NCI-H2196 treated with DMSO at 0.1 percent for 48 hours (cell line): ENCODE results near the gene CT45A1.
"Not testable (repeated sequence)": the region's sequence is repeated elsewhere in the genome, so short reads cannot be mapped to it uniquely, and the experiment has no call there.

ENCODE experiments used
- DNase-seq: peaks from one replicate; lab custom pipeline; 2025; ENCODE audit not compliant: unreplicated experiment; lab: John Stamatoyannopoulos, UW

The CT45A1 gene

GRCh38 chrX:135713183-135713689 is at the start of gene CT45A1:
Gene CT45A1, plus strand, starts transcription at chrX:135713639. Its CDS starts 5,302 bp downstream, at chrX:135718941.
- not testable (repeated sequence) for DNase-seq

DNA sequence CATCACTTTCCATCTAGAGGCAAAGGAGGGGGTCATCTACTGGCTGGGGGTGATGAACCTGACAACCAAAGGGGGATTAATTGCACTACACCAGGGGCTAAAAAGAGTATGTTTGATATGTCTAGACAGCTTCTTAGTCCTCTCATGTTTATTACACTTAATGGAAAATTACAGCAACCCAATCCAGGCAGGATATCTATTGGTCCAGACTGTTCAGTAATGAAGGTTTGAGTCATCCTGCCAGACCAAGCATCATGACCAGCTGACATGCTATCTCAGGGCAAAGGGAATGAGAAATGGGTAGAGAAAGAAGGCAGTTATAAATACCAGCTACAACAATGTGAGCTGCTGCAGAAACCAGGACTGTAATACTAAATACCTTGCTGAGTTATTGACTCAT is 40.5 kb upstream of the CT45A1 start:
- DNase-seq, result not testable (repeated sequence)

DNA sequence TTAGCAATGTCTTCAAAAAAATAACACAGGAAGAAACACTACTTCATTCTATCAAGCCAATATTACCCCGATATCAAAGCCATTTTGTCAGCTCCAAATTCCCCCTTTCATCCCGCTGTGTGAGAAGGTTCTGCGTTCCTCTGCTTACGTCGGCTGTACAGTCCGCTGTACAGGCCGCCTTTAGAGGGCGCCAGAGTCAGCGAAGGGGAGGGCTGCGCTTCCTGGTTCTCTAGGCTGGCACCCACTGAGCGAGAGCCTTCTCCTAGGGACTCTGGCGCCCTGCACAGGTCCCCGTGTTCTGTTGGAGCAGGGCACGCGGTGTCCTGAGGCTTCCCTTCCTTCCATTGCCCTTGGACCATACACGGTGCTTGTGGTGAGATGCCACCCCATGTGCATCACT is 25.3 kb upstream of the CT45A1 start:
- no peak for DNase-seq

DNA sequence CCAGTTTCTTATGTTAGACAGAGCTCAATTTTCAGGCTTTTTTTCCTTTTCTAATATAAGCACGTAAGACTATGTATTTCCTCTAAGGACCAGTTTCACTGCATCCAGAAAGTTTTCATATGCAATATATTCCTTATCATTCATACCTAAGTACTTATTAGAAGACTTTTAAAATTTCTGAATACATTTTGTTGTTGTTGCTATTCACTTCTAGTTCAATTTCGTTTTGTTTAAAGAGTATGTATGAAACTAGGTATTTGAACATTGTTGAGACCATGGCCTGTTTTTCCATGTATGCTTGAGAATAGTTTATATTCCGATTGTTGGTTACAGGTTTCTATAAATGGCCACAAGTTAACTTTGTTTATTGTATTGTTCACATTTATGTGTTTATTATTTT is 18.0 kb upstream of the CT45A1 start:
- no peak for DNase-seq

DNA sequence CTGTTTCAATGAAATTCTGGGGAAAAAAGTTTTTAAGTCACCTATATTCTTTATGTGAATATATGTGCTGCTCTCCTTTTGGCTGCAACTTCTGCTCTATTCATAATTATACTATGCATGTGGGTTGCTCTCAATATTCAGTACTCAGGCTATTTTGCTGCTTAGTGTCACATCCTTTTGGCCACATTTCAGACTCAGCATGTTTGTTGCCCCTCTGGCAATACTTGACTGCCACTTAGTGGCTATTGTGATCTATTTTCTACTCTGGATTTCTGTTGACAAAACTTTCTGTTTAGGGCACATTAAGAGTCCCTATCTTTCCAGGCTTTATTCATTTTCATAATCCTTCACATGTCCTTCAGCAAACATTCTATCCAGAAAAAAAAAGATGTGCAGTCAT is 15.8 kb upstream of the CT45A1 start:
- no peak for DNase-seq

GRCh38 chrX:135698924-135699323 is 14.5 kb upstream of the CT45A1 start:
- no peak for DNase-seq

- DNase-seq, result no peak
Observed at GRCh38 chrX:135707880-135708279, 5.6 kb upstream of the CT45A1 start.

- DNase-seq, result no peak
Observed at GRCh38 chrX:135713795-135714194, 356 bp downstream of the CT45A1 start.

DNA sequence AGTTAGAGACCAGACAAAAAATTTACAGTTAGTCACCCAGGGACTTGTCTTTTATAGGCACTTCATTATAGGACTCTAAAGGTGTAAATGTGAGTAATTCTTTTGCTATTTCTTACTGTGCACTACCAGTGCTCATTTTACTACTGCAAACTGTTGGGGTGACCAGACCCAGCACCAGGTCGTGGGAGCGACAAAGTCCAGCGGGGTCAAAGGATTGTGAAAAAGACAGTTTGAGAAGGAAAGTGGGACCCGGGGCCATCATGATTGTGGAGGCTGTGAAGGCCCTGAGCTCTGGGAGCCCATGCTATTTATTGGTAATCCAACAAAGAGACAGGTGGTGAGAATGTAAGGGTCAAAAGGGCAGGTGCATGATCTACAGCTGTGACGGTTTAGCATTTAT is 21.2 kb downstream of the CT45A1 start:
- DNase-seq, result not testable (repeated sequence)

DNA sequence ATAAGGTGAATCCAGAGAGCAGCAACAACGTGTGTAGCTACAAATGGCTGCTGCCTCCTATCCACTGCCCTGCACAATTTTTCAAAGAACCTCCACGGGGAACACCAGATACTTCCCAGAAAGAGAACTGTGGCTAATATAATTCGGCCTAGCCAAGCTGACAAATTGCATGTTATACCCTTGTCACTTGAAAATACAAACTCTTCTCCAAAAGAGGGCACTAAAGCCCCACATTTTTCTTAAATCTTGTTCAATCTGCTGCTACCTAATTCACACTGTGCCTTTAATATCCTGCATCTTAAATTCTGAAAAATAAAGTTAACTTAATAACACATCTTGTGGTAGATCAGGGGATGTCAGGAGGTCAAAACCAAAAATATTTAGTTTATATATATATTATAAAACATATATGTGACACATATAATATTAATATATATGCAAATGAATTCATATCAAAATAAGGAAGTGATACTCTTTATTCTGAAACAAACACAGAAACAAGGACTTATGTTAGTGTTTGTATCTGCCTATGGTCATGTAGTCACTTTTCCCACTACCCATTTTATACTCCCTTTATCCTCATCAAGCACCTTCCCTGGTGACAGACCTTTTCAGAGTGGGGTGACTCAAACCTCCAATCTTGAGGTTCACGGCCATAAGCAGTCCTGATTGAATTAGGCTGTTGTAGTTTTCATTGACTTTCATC is 24.1 kb downstream of the CT45A1 start:
- DNase-seq, result no peak

- no peak for DNase-seq
Observed at GRCh38 chrX:135740681-135741149, 27.3 kb downstream of the CT45A1 start.

- no peak for DNase-seq
Observed at GRCh38 chrX:135741192-135741715, 27.8 kb downstream of the CT45A1 start.

GRCh38 chrX:135744739-135745138 is 31.3 kb downstream of the CT45A1 start:
- DNase-seq, result not testable (repeated sequence)

- DNase-seq, result not testable (repeated sequence)
Observed at GRCh38 chrX:135768091-135768490, 54.7 kb downstream of the CT45A1 start, which contains the start of gene CT45A3. Gene CT45A3, minus strand, starts transcription at chrX:135768191. Its CDS starts 3,747 bp downstream, at chrX:135764444.
